HUES6 (cell line): ENCODE data around the gene ZNF831.

Experiments used
- H3K27ac ChIP-seq: 2 replicates; pipeline ENCODE4 v1.7.0; 2013; ENCODE audit warnings: low read depth, mild to moderate bottlenecking, low read length, inconsistent platforms
- H3K27me3 ChIP-seq: 2 replicates; pipeline ENCODE4 v1.6.1; 2013; ENCODE audit warnings: low read length; ENCODE audit not compliant: control insufficient read depth, insufficient read depth
- H3K36me3 ChIP-seq: 2 replicates; pipeline ENCODE4 v1.6.1; 2013; ENCODE audit warnings: low read length; ENCODE audit not compliant: control insufficient read depth, insufficient read depth
- H3K4me1 ChIP-seq: 2 replicates; pipeline ENCODE4 v1.6.1; 2013; ENCODE audit warnings: low read length; ENCODE audit not compliant: control insufficient read depth, insufficient read depth
- H3K4me3 ChIP-seq: 2 replicates; pipeline ENCODE4 v1.5.1; 2013; ENCODE audit warnings: low read depth, low read length
- H3K9ac ChIP-seq: one replicate; pipeline ENCODE4 v1.6.1; 2013; ENCODE audit warnings: mild to moderate bottlenecking, low read length
- H3K9me3 ChIP-seq: 2 replicates; pipeline ENCODE4 v1.6.1; 2013; ENCODE audit warnings: low read depth, low read length; ENCODE audit not compliant: control insufficient read depth, insufficient read depth

Gene ZNF831

DNA sequence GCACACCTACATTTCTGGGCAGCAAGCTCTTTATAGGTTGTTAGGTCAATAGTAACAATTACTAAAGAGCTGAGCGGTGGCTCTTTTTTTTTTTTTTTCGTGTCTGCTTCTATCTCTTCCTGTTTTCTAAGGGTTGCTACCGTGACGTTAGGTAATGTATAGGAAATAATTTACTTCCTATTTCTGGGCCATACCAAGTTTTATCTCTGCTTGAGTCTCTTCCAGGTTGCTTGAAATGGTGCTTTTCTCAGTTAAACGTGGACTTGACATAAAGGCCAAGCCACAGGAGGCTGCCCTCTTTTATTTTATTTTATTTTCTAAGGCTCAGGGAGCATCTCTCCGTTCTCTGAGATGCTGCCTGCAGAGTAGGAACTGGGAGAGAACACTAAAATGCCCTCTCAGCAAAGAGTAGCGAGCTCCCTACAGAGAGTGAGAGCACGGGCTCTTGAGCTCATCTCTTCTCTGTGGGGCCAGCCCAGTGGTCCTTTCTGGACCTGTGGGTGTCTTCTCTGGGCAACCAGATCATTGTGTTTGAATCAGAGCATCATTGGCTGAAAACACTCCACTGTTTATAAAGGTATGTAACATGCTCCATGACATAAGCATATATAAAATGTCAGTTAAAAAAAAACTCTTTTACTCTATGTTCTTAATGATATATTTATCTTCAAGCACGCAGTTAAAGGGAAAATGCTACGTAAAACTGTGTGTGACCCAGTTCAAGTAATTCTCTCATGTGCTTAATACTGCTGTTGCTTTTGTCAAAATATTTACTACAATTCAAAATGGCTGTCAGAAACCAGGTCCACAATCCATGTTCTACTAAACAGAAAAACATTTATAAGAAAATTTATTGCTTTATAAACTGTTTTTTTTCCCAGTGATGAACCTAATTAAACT, at the start of gene ZNF831:
ZNF831 (plus strand) TSS at position 191 of the 900 bp plus-strand sequence. CDS start 27,199 bp downstream, outside the sequence.
- H3K9ac ChIP-seq: no peak within 1 kb of the TSS

DNA sequence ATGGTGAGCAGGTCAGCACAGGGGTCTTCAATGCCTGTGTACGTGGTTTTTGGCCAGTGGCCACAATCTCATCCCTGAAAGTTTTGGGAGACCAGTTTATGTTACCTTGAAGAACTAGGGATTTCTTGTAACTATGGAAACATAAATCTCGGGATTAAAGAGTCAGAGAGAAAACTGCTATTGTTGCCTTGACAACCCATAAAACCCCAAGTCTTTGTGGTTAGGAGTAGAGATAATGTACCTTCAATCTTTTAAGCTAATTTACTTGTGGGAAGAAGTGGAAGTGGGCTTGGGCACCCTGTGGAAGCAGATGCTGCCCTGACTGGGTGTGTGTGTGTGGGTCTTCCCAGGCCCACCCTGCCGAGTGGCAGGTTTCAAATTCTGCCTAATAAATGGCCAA, 46.1 kb upstream of the ZNF831 start:
- H3K4me3 ChIP-seq: no peak overlapping the region
- no peaks in the 10 kb centered on the region for H3K27me3 ChIP-seq
- H3K36me3 ChIP-seq: no peaks in the 10 kb centered on the region
- peaks cover 17% of the 10 kb centered on the region for H3K9me3 ChIP-seq
- no peak overlapping the region for H3K9ac ChIP-seq
- H3K27ac ChIP-seq: no peak overlapping the region
- H3K4me1 ChIP-seq: peaks cover 5% of the 10 kb centered on the region

More for the DNA sequence above, at the start of gene ZNF831:
- H3K4me3 ChIP-seq: no peak within 1 kb of the TSS
- H3K4me1 ChIP-seq: no peaks in the 10 kb centered on the region
- no peaks in the 10 kb centered on the region for H3K36me3 ChIP-seq
- no peaks in the 10 kb centered on the region for H3K9me3 ChIP-seq
- H3K27me3 ChIP-seq: no peaks in the 10 kb centered on the region
- H3K27ac ChIP-seq: no peak within 1 kb of the TSS

DNA sequence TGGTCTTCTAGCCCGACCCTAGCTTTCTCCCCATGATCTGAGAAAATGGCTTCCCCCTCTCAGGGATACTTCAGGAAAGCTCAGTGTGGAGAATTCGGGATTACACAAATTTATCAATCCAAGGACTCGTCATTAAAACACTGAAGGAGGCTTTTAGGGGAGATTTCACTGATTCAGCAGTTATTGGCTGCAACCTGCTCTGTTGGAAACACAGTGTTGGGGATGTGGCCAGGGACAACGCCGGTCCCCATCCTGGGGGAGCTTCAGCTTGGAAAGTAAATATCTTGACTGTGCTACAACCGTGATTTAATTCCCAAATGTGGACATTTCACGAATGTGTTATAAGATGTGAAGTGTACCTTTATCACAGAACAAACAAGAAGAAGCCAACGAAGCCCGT, 44.8 kb upstream of the ZNF831 start:
- Histone ChIP-seq H3K9me3 (peaks cover 17% of the 10 kb centered on the region), H3K36me3 (no peaks in the 10 kb centered on the region), H3K27ac (no peak overlapping the region), H3K9ac (no peak overlapping the region), H3K4me3 (no peak overlapping the region), H3K4me1 (peaks cover 9% of the 10 kb centered on the region), H3K27me3 (no peaks in the 10 kb centered on the region)

DNA sequence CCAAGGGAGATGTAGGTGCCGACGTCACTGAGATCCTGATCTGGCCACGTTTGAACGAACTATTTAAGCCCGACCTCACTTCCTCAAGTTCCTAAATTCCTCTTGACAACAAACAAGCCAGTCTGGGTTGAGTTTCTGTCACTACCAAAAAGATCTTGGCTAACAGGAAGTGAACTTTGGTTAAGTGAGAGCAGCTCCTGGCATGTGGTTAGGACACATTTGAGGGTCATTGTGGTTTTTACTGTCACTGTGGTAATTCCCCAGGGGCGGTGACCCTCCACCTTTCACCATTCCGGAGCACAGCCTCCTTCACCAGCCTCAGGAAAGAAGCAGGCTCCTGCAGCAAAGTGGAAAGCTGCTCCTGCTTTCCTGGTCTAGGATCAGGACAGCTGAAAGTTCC, 43.1 kb upstream of the ZNF831 start:
- Histone ChIP-seq H3K4me3 (no peak overlapping the region), H3K9me3 (peaks cover 17% of the 10 kb centered on the region), H3K4me1 (peaks cover 9% of the 10 kb centered on the region), H3K36me3 (no peaks in the 10 kb centered on the region), H3K27ac (no peak overlapping the region), H3K27me3 (no peaks in the 10 kb centered on the region), H3K9ac (no peak overlapping the region)

DNA sequence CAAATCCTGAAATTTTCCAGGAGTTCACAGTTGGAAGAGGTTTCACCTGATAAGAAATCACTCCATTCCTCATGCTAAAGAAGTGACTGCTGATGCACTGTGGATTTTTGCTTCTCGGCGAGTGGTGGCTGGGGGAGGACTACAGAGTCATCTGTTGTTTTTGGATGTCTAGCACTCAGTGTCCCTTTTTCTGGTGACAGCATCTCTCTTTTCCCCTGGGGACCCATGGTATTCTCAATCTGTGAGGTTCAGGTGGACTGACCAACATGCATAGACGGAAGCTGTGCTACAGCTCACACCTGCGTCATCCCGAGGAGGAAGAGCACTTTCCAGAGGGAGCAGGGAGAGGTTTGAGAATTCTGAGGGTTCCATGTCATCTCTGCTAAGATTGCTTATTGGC, 42.7 kb upstream of the ZNF831 start:
- H3K9me3 ChIP-seq: peaks cover 17% of the 10 kb centered on the region
- no peaks in the 10 kb centered on the region for H3K36me3 ChIP-seq
- peaks cover 12% of the 10 kb centered on the region for H3K4me1 ChIP-seq
- H3K9ac ChIP-seq: no peak overlapping the region
- H3K27me3 ChIP-seq: no peaks in the 10 kb centered on the region
- no peak overlapping the region for H3K27ac ChIP-seq
- H3K4me3 ChIP-seq: no peak overlapping the region

DNA sequence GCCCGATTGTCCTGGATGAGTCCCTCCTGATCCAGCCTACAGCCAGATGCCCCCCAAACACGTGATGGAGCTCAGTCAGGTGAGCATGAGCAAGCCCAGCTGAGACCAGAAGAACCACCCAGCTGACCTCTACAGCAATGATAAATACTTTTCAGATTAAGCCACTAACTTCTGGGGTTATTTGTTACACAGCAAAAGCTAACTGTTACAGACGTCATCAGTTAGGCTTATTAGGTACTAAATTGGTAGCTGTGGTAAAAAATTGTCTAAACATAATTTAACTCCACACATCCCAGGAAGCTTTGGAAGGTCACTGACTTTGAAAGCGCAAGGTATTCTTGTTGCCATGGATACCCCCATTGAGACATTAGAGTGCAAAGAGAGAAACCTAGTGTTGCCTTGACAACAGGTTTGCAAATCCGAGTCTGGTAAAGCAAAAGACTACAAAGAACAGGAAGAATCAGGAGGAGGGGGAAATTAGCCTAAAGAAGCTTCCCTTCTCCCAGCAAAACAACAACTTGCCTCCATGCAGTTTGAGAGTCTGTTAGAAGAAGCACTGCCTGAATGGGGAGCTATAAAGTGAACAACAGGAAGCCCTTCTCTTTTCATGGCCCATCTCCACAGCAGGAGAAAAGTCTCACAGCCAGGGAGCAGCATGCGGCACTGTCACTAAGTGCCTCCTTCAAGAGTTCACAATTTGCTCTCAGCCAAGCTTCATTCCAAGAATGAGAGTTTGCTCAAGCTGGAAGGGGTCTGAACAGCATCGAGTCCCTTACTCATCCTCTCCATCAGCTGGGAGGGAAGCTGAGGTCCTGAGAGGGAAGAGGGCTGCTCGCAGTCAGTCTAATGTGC, 41.7 kb upstream of the ZNF831 start:
- H3K36me3 ChIP-seq: no peaks in the 10 kb centered on the region
- no peak overlapping the region for H3K4me3 ChIP-seq
- no peaks in the 10 kb centered on the region for H3K27me3 ChIP-seq
- H3K27ac ChIP-seq: no peak overlapping the region; the same call in 1 of the 2 replicates
- H3K4me1 ChIP-seq: peaks cover 22% of the 10 kb centered on the region
- no peak overlapping the region for H3K9ac ChIP-seq
- peaks cover 10% of the 10 kb centered on the region for H3K9me3 ChIP-seq

DNA sequence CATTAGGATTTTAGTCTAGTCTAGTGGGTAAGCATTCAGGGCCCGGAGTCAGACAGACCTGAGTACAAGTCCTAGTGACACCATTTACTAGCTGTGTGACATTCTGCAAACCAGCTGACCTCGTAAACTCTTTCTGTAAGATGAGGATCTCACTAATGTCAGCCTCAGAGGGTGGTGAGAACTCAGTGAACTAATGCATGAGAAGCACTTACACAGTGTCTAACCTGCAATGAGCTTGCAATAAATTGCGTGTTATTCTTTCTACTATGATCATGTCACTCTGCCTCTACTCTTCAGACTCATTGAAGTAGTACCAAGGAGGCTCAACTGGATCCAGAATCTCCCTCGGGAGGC, 41.1 kb upstream of the ZNF831 start:
- Histone ChIP-seq H3K4me1 (peaks cover 22% of the 10 kb centered on the region), H3K9ac (no peak overlapping the region), H3K4me3 (no peak overlapping the region), H3K36me3 (no peaks in the 10 kb centered on the region), H3K27ac (no peak overlapping the region; the same call in 1 of the 2 replicates), H3K27me3 (no peaks in the 10 kb centered on the region), H3K9me3 (peaks cover 10% of the 10 kb centered on the region)

DNA sequence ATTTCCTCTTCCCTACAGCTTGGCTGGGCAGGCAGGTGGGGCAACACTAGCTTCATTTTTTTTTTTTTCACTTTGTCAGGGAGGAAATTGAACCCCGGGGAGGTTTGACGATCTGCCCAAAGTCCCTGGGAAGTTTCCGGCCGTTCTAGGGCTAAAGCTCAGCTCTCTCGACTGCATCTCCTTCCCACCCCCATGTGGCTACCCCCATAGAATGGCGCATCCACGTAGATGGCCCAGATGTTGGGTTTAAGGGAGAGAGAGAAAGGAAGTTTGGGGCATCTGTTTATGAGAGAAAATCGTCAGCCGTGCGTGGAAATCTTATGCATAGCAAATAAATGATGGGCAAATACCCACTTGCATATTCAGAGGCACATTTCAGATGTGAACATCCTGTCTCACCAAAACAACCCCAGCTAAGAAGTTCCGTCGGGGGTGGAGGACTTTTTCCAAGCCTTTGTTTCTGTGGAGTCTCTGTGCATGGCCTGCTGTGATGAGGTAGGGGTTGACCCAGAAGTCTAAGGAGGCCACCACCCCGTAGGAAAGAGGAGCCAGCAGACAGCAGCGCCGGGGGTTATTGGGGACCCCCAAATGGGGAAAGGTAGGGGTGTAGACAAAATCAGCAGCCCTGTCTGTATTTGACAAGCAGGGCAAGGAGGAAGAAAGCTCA, 40.5 kb upstream of the ZNF831 start:
- Histone ChIP-seq H3K4me3 (no peak overlapping the region), H3K27me3 (no peaks in the 10 kb centered on the region), H3K36me3 (no peaks in the 10 kb centered on the region), H3K9me3 (peaks cover 10% of the 10 kb centered on the region), H3K4me1 (peaks cover 22% of the 10 kb centered on the region), H3K27ac (no peak overlapping the region), H3K9ac (no peak overlapping the region)

DNA sequence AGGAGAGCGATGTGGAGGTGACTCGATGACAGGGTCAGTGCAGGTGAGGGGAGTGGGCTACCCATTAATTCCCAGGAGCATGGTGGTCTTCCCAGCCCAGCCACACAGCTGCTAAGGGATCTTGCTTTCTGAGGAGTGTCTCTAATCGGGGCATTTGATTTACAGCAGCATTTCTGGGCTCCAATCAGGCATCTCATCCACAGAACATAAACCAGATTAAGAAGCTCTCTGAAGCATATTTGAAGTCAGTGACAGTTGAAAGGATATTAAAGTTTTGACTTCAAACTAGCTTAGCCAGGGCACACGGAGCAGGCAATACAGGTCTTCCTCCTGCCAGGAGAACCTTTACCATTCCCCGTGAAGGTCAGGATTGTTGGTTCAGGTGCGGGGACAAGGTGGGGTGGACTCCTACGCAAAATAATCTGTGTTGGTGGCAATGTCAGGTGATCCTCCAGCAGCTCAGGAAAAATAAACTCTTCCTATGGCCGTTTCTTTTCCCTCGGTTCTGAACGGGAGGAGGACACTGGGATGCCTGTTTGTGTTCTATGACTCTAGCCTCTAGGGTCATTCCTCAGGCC, 39.9 kb upstream of the ZNF831 start:
- no peak overlapping the region for H3K27ac ChIP-seq
- H3K36me3 ChIP-seq: no peaks in the 10 kb centered on the region
- peaks cover 10% of the 10 kb centered on the region for H3K9me3 ChIP-seq
- H3K4me3 ChIP-seq: no peak overlapping the region
- H3K9ac ChIP-seq: no peak overlapping the region
- H3K27me3 ChIP-seq: no peaks in the 10 kb centered on the region
- peaks cover 22% of the 10 kb centered on the region for H3K4me1 ChIP-seq

DNA sequence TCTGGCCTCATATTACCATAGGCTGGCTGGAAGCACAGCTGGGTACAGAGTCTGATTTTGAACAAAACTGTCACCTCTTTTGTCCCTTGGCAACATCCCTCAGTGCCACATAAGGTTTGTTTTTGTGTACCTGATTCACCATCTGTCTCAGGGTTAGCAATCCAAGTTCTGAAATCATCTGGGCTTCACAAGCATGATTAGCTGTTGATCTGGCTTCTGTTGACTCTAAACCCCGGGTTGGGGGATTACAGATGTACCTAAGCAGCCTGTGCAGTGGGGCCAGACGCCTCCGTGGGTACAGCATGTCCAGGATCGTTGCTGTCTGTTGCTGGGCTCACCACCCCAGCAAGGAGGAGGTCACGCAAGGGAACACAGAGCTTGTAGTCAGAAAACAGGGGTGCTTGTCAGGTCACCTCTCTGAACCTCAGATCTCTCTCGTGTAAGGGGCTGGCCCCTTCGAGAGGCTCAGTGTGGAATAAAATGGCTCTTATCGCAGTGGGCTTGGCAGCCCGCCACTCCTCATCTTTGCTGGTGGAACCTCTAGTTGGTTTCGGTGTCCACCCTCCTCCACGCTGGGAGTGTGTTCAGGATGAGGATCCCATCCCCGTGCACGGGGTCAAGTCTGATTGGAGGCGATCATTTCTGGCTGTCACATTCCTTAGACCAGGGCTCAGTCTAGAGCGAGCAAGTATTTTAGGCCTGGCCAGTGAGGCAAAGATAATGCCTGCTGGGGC, 39.2 kb upstream of the ZNF831 start:
- no peak overlapping the region for H3K9ac ChIP-seq
- H3K36me3 ChIP-seq: no peaks in the 10 kb centered on the region
- H3K9me3 ChIP-seq: peaks cover 10% of the 10 kb centered on the region
- peaks cover 22% of the 10 kb centered on the region for H3K4me1 ChIP-seq
- no peaks in the 10 kb centered on the region for H3K27me3 ChIP-seq
- no peak overlapping the region for H3K27ac ChIP-seq
- H3K4me3 ChIP-seq: no peak overlapping the region
